ENCODE data around the gene SFTA2.
"Not testable (repeated sequence)": the region's sequence is repeated elsewhere in the genome, so short reads cannot be mapped to it uniquely, and the experiment has no call there.

Gene SFTA2

GRCh38 chr6:30912746-30913520 lies 19.0 kb downstream of the SFTA2 start:
- DNase-seq, result no peak

GRCh38 chr6:30910473-30910872 lies 21.5 kb downstream of the SFTA2 start:
- DNase-seq, result not testable (repeated sequence)

- no peak for DNase-seq
Measured at GRCh38 chr6:30908700-30909099, 23.3 kb downstream of the SFTA2 start.

- DNase-seq, result peak; percentile 83 to 91 (median 88)
Measured at GRCh38 chr6:30907758-30908591, 24.0 kb downstream of the SFTA2 start, which contains the start of gene GTF2H4. TSS of gene GTF2H4 (plus strand) at chr6:30908207.

GRCh38 chr6:30907290-30907757 lies 24.6 kb downstream of the SFTA2 start:
- not testable (repeated sequence) for DNase-seq

- no peak for DNase-seq
Measured at GRCh38 chr6:30903236-30903635, 28.7 kb downstream of the SFTA2 start.

GRCh38 chr6:30902709-30903108 lies 29.3 kb downstream of the SFTA2 start:
- no peak for DNase-seq

GRCh38 chr6:30902196-30902595 lies 29.8 kb downstream of the SFTA2 start:
- DNase-seq, result not testable (repeated sequence)

- no peak for DNase-seq
Measured at GRCh38 chr6:30901436-30901835, 30.5 kb downstream of the SFTA2 start.

GRCh38 chr6:30900863-30901417 lies 31.0 kb downstream of the SFTA2 start:
- DNase-seq, result no peak

- no peak for DNase-seq
Measured at GRCh38 chr6:30898750-30899360, 33.1 kb downstream of the SFTA2 start.

GRCh38 chr6:30897882-30898281 lies 34.1 kb downstream of the SFTA2 start:
- DNase-seq, result no peak

GRCh38 chr6:30896541-30896940 lies 35.4 kb downstream of the SFTA2 start:
- no peak for DNase-seq

- DNase-seq, result no peak
Measured at GRCh38 chr6:30895343-30895742, 36.6 kb downstream of the SFTA2 start.

- DNase-seq, result no peak
Measured at GRCh38 chr6:30894935-30895334, 37.0 kb downstream of the SFTA2 start.

GRCh38 chr6:30894381-30894780 lies 37.6 kb downstream of the SFTA2 start:
- no peak for DNase-seq

GRCh38 chr6:30893666-30894065 lies 38.3 kb downstream of the SFTA2 start:
- no peak for DNase-seq

- DNase-seq, result no peak
Measured at GRCh38 chr6:30893001-30893591, 38.9 kb downstream of the SFTA2 start.

GRCh38 chr6:30891816-30892538 lies 40.0 kb downstream of the SFTA2 start:
- DNase-seq, result no peak

GRCh38 chr6:30891450-30891723 lies 40.6 kb downstream of the SFTA2 start:
- no peak for DNase-seq

- no peak for DNase-seq
Measured at GRCh38 chr6:30890646-30891449, 41.1 kb downstream of the SFTA2 start.

Data from activated CD4-positive, CD25-positive, alpha-beta regulatory T cell (primary cell).